NOMO-1 (cell line): ENCODE data around the gene ARL4A.
A peak's percentile ranks its signal among the peaks of the same experiment; 100 is the strongest.
"Not testable (repeated sequence)": the region's sequence is repeated elsewhere in the genome, so short reads cannot be mapped to it uniquely, and the experiment has no call there.

Experiments
- DNase-seq, 2 experiments: peaks; one replicate each; lab custom pipeline; 2025; ENCODE audit not compliant: unreplicated experiment in 2 of 2; lab: John Stamatoyannopoulos, UW

Gene ARL4A

GRCh38 chr7:12661581-12661980, 25.9 kb upstream of the ARL4A start:
- DNase-seq, result no peak

GRCh38 chr7:12670000-12670729, 17.3 kb upstream of the ARL4A start:
- DNase-seq, result no peak

GRCh38 chr7:12670743-12671520, 16.5 kb upstream of the ARL4A start:
- DNase-seq, result peak; percentile 57 to 82

GRCh38 chr7:12673436-12673835, 14.0 kb upstream of the ARL4A start:
- DNase-seq, result not testable (repeated sequence)

GRCh38 chr7:12674053-12674452, 13.4 kb upstream of the ARL4A start:
- DNase-seq, result no peak

- peak; percentile 50 to 74 for DNase-seq
These were observed 12.6 kb upstream of the ARL4A start for GRCh38 chr7:12674861-12675260.

- DNase-seq, result no peak
These were observed 3.5 kb upstream of the ARL4A start for GRCh38 chr7:12683678-12684585.

GRCh38 chr7:12684733-12685132, 2.7 kb upstream of the ARL4A start:
- DNase-seq, result no peak

- peak; percentile 67 to 72 for DNase-seq
These were observed 1.9 kb upstream of the ARL4A start for GRCh38 chr7:12685550-12685949.

- peak; percentile 97 to 99 for DNase-seq
These were observed 1.1 kb upstream of the ARL4A start for GRCh38 chr7:12686234-12686890.

- peak in 1 of 2 experiments; percentile 41 for DNase-seq
These were observed 312 bp downstream of the ARL4A start for GRCh38 chr7:12687718-12688171.

- peak in 1 of 2 experiments; percentile 46 for DNase-seq
These were observed 1.2 kb downstream of the ARL4A start for GRCh38 chr7:12688485-12689170.

GRCh38 chr7:12689451-12689850, 2.0 kb downstream of the ARL4A start:
- no peak for DNase-seq

- no peak for DNase-seq
These were observed 2.8 kb downstream of the ARL4A start for GRCh38 chr7:12690041-12690878.

- not testable (repeated sequence) for DNase-seq
These were observed 4.0 kb downstream of the ARL4A start for GRCh38 chr7:12691388-12691787.

- DNase-seq, result no peak
These were observed 4.6 kb downstream of the ARL4A start for GRCh38 chr7:12692035-12692434.

- DNase-seq, result no peak
These were observed 5.2 kb downstream of the ARL4A start for GRCh38 chr7:12692479-12693259.

GRCh38 chr7:12694817-12695216, 7.4 kb downstream of the ARL4A start:
- no peak for DNase-seq
